Measurements from ENCODE around the gene AKR1C2.
"Not testable (repeated sequence)": the region's sequence is repeated elsewhere in the genome, so short reads cannot be mapped to it uniquely, and the experiment has no call there.

Gene AKR1C2

DNA sequence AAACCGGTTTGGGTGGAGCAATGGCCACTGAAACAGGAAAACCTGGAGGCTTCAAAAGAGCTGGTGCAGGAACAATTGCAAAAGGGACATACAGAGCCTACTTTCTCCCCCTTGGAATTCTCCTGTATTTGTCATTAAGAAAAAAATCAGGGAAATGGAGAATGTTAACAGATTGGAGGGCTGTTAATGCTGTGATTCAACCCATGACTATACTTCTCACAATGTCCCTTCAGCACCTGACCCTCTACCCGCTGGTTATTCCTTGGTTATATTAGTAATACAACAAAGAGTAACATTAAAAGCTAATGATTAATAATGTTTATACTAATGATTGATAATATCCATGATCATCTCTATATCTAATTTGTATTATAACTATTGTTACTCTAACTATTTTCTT, 34.4 kb upstream of the AKR1C2 start:
- H3K27ac ChIP-seq = no peak overlapping the region
- DNase-seq = no peak
- peaks cover 0 to 21% (median 9%) of the 10 kb centered on the region in 3 donors for H3K9me3 ChIP-seq
- H3K27me3 ChIP-seq = no peaks in the 10 kb centered on the region
- intact Hi-C loops (cut with DNase I; ENCODE audit: low total_unique reads) = no loop called here
- TF ChIP-seq, protein P1, sequence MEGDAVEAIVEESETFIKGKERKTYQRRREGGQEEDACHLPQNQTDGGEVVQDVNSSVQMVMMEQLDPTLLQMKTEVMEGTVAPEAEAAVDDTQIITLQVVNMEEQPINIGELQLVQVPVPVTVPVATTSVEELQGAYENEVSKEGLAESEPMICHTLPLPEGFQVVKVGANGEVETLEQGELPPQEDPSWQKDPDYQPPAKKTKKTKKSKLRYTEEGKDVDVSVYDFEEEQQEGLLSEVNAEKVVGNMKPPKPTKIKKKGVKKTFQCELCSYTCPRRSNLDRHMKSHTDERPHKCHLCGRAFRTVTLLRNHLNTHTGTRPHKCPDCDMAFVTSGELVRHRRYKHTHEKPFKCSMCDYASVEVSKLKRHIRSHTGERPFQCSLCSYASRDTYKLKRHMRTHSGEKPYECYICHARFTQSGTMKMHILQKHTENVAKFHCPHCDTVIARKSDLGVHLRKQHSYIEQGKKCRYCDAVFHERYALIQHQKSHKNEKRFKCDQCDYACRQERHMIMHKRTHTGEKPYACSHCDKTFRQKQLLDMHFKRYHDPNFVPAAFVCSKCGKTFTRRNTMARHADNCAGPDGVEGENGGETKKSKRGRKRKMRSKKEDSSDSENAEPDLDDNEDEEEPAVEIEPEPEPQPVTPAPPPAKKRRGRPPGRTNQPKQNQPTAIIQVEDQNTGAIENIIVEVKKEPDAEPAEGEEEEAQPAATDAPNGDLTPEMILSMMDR (IDR thresholded peaks at IDR 0.05) = no peak
- H3K36me3 ChIP-seq = peaks cover 0 to 7% (median 0%) of the 10 kb centered on the region in 3 donors
- peaks cover 0 to 7% (median 2%) of the 10 kb centered on the region in 4 donors for H3K4me1 ChIP-seq
- H3K4me3 ChIP-seq = no peak overlapping the region

- intact Hi-C loops (cut with DNase I; ENCODE audit: low total_unique reads) = no loop called here
These were observed 32.9 kb upstream of the AKR1C2 start for GRCh38 chr10:5036511-5036910.

GRCh38 chr10:5035356-5035755, 31.7 kb upstream of the AKR1C2 start:
- no peak for DNase-seq
- intact Hi-C loops (cut with DNase I; ENCODE audit: low total_unique reads) = no loop called here

More at GRCh38 chr10:5036511-5036910, 32.9 kb upstream of the AKR1C2 start:
- H3K9me3 ChIP-seq = peaks cover 0 to 21% (median 9%) of the 10 kb centered on the region in 3 donors
- H3K4me3 ChIP-seq = no peak overlapping the region
- peaks cover 0 to 11% (median 0%) of the 10 kb centered on the region in 4 donors for H3K4me1 ChIP-seq
- H3K27me3 ChIP-seq = no peaks in the 10 kb centered on the region
- H3K36me3 ChIP-seq = peaks cover 0 to 7% (median 0%) of the 10 kb centered on the region in 3 donors
- H3K27ac ChIP-seq = no peak overlapping the region
- no peak for DNase-seq
- TF ChIP-seq, protein P1 (IDR thresholded peaks at IDR 0.05) = no peak

GRCh38 chr10:5034588-5034987, 30.9 kb upstream of the AKR1C2 start:
- no peak for DNase-seq
- Histone ChIP-seq H3K27me3 (no peaks in the 10 kb centered on the region), H3K9me3 (peaks cover 0 to 38% (median 15%) of the 10 kb centered on the region in 3 donors), H3K4me1 (peaks cover 0 to 11% (median 0%) of the 10 kb centered on the region in 4 donors), H3K27ac (no peak overlapping the region), H3K36me3 (peaks cover 0 to 7% (median 0%) of the 10 kb centered on the region in 3 donors), H3K4me3 (no peak overlapping the region)
- TF ChIP-seq, protein P1 (IDR thresholded peaks at IDR 0.05) = no peak
- intact Hi-C loops (cut with DNase I; ENCODE audit: low total_unique reads) = no loop called here

More at GRCh38 chr10:5035356-5035755, 31.7 kb upstream of the AKR1C2 start:
- Histone ChIP-seq H3K9me3 (peaks cover 0 to 30% (median 15%) of the 10 kb centered on the region in 3 donors), H3K4me3 (no peak overlapping the region), H3K4me1 (peaks cover 0 to 11% (median 0%) of the 10 kb centered on the region in 4 donors), H3K27ac (no peak overlapping the region), H3K27me3 (no peaks in the 10 kb centered on the region), H3K36me3 (peaks cover 0 to 7% (median 0%) of the 10 kb centered on the region in 3 donors)
- TF ChIP-seq, protein P1 (IDR thresholded peaks at IDR 0.05) = no peak

DNA sequence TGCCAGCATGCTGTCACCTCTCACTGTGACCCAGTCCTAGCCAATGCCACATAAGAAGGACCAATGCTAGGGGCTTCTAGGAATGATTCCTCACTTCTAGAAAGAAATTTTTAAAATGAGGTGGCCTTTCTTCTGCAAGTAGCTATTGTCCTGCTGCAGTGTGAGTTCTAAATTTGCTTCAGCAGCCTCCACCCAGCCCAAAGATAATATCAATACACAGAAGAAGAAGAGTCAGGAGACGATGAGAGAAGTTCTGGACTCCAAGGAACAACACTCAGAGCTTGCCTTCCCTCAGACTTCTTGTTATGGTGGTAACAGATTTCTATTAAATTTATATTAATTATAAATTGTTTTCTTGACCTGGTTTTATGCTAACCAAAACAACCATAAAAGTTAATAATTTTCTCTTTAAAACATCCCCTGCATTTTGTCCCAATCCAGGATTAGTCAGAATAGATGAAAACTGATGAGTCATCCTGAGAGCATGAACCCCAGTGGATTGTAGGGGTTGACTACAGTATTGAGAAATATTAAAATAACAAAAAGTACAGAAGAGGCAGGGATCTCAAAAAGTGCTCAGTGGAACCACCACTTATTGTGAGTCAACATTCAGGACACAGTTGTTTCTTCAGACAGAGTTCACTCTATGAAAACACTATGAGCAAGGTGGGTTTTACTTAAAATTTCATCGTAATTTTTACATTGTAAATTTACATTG, 29.6 kb upstream of the AKR1C2 start:
- no peaks in the 10 kb centered on the region for H3K27me3 ChIP-seq
- H3K4me3 ChIP-seq = no peak overlapping the region
- peaks cover 0 to 11% (median 0%) of the 10 kb centered on the region in 4 donors for H3K4me1 ChIP-seq
- H3K9me3 ChIP-seq = peaks cover 0 to 41% (median 15%) of the 10 kb centered on the region in 3 donors
- TF ChIP-seq, protein P1 (IDR thresholded peaks at IDR 0.05) = no peak
- H3K36me3 ChIP-seq = peaks cover 0 to 7% (median 0%) of the 10 kb centered on the region in 3 donors
- DNase-seq = no peak
- intact Hi-C loops (cut with DNase I; ENCODE audit: low total_unique reads) = no loop called here
- peak overlapping the region in 1 of 2 donors; percentile 20 for H3K27ac ChIP-seq

DNA sequence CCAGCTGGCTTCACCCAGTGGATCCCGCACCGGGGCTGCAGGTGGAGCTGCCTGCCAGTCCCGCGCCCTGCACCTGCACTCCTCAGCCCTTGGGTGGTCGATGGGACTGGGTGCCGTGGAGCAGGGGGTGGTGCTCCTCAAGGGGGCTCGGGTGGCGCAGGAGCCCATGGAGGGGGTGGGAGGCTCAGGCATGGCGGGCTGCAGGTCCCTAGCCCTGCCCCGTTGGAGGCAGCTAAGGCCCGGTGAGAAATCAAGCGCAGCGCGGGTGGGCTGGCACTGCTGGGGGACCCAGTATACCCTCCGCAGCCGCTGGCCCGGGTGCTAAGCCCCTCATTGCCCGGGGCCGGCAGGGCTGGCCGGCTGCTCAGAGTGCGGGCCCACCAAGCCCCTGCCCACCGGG, 28.8 kb upstream of the AKR1C2 start:
- intact Hi-C loops (cut with DNase I; ENCODE audit: low total_unique reads); H3K4me3 ChIP-seq: not testable (repeated sequence)

GRCh38 chr10:5031588-5031987, 27.9 kb upstream of the AKR1C2 start:
- H3K4me1 ChIP-seq = peaks cover 0 to 11% (median 0%) of the 10 kb centered on the region in 4 donors
- H3K4me3 ChIP-seq; DNase-seq; H3K36me3 ChIP-seq; H3K27me3 ChIP-seq; H3K27ac ChIP-seq; intact Hi-C loops (cut with DNase I; ENCODE audit: low total_unique reads): not testable (repeated sequence)
- peaks cover 0 to 41% (median 15%) of the 10 kb centered on the region in 3 donors for H3K9me3 ChIP-seq

More for the DNA sequence above, 28.8 kb upstream of the AKR1C2 start:
- H3K36me3 ChIP-seq, DNase-seq, H3K27ac ChIP-seq, H3K27me3 ChIP-seq: not testable (repeated sequence)
- Histone ChIP-seq H3K9me3 (peaks cover 0 to 41% (median 15%) of the 10 kb centered on the region in 3 donors), H3K4me1 (peaks cover 0 to 11% (median 0%) of the 10 kb centered on the region in 4 donors)
